Stomach (tissue), 19 donors: Measurements from ENCODE around the gene ARFGEF3. TPM values are rescaled to one million over a fixed set of nuclear protein-coding genes. Genes with fewer than 3 reads are reported as not detected.

Experiments used
- DNase-seq, 2 donors: peaks; one replicate each; pipeline versions ENCODE4 v3.0.0 to v3.0.0-alpha.2; 2013 to 2019
- H3K27ac ChIP-seq, 5 donors: fragments of 200-600 bp in 4 of 5; sonication (generic) in 4 of 5; one replicate each; pipeline ENCODE4 v1.5.1; 2013 to 2019; ENCODE audit warnings: mild to moderate bottlenecking in 1 of 5, moderate library complexity in 1 of 5
- H3K27me3 ChIP-seq, 3 donors: fragments of 200-600 bp; sonication (generic); one replicate each; pipeline ENCODE4 v1.5.1; 2017 to 2019; ENCODE audit warnings: mixed run types in 1 of 3
- H3K36me3 ChIP-seq, 4 donors: fragments of 200-600 bp; sonication (generic); 1 replicate in 3 of 4; 2 replicates in 1 of 4; pipeline ENCODE4 v1.5.1; 2016 to 2019
- H3K4me1 ChIP-seq, 4 donors: fragments of 200-600 bp; sonication (generic); one replicate each; pipeline ENCODE4 v1.5.1; 2016 to 2019
- H3K4me3 ChIP-seq, 4 donors: fragments of 200-600 bp; sonication (generic) in 3 of 4; one replicate each; pipeline ENCODE4 v1.5.1; 2016 to 2019; ENCODE audit warnings: mild to moderate bottlenecking in 1 of 4
- H3K9me3 ChIP-seq, 4 donors: fragments of 200-600 bp; sonication (generic); one replicate each; pipeline ENCODE4 v1.5.1; 2016 to 2019
- EP300 ChIP-seq: sonication (generic); formaldehyde crosslinking; IDR thresholded peaks from one replicate; pipeline ENCODE4 v1.6.1; 2017; ENCODE audit warnings: antibody characterized with exemption
- POLR2A ChIP-seq, 4 donors: fragments of 450-650 bp; IDR thresholded peaks; one replicate each; pipeline ENCODE4 v1.6.1; 2016; ENCODE audit warnings: antibody characterized with exemption in 4 of 4, control low read depth in 2 of 4, mild to moderate bottlenecking in 1 of 4, moderate library complexity in 1 of 4
- POLR2AphosphoS5 ChIP-seq, 3 donors: sonication (generic); formaldehyde crosslinking; IDR thresholded peaks; one replicate each; pipeline ENCODE4 v1.6.1; 2016; ENCODE audit warnings: antibody characterized with exemption in 3 of 3
- WGBS, 5 donors: extraction: QIAGEN DNeasy Blood & Tissue Kit in 3 of 5; methylation state at CpG; one replicate each; pipeline versions ENCODE4 v1.1.5 to v1.1.7; 2013 to 2018; 5-methylcytosine and 5-hydroxymethylcytosine counted together
- intact Hi-C: fragments of 100-400 bp; cut with DNase I; formaldehyde crosslinking; loops from one replicate; pipeline ENCODE4 v1.15.1; 2023; ENCODE audit warnings: low total_unique reads
- long read RNA-seq, 10 donors: transcript quantifications; one replicate each; lab custom pipeline, GENCODE V29; 2026
- polyA plus RNA-seq, 3 donors: library from polyadenylated mRNA; stranded (reverse); fragments of 200-250 nt; gene quantifications; one replicate each; pipeline ENCODE4 v1.2.3, GENCODE V29; 2013
- total RNA-seq, 5 donors: library from RNA; depleted of rRNA; stranded (reverse); fragments of >200 nt; gene quantifications; one replicate each; pipeline versions ENCODE4 v1.1.0 to v1.2.3, GENCODE V29; 2014 to 2016
- TF ChIP-seq, protein P1 (sequence below), 7 experiments: fragments of 450-650 bp in 4 of 7; fragments of 200-600 bp in 3 of 7; sonication (generic) in 3 of 7; IDR thresholded peaks; one replicate each; pipeline ENCODE4 v1.5.1; 2016 to 2019; ENCODE audit warnings: antibody characterized with exemption in 7 of 7, control low read depth in 2 of 7, mild to moderate bottlenecking in 1 of 7
- donor health status: healthy with polysubstance abuse.
- donor health status: Bipolar disorder and iron deficiency.
- donor health status: healthy.

ARFGEF3 gene, protein sequence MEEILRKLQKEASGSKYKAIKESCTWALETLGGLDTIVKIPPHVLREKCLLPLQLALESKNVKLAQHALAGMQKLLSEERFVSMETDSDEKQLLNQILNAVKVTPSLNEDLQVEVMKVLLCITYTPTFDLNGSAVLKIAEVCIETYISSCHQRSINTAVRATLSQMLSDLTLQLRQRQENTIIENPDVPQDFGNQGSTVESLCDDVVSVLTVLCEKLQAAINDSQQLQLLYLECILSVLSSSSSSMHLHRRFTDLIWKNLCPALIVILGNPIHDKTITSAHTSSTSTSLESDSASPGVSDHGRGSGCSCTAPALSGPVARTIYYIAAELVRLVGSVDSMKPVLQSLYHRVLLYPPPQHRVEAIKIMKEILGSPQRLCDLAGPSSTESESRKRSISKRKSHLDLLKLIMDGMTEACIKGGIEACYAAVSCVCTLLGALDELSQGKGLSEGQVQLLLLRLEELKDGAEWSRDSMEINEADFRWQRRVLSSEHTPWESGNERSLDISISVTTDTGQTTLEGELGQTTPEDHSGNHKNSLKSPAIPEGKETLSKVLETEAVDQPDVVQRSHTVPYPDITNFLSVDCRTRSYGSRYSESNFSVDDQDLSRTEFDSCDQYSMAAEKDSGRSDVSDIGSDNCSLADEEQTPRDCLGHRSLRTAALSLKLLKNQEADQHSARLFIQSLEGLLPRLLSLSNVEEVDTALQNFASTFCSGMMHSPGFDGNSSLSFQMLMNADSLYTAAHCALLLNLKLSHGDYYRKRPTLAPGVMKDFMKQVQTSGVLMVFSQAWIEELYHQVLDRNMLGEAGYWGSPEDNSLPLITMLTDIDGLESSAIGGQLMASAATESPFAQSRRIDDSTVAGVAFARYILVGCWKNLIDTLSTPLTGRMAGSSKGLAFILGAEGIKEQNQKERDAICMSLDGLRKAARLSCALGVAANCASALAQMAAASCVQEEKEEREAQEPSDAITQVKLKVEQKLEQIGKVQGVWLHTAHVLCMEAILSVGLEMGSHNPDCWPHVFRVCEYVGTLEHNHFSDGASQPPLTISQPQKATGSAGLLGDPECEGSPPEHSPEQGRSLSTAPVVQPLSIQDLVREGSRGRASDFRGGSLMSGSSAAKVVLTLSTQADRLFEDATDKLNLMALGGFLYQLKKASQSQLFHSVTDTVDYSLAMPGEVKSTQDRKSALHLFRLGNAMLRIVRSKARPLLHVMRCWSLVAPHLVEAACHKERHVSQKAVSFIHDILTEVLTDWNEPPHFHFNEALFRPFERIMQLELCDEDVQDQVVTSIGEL (N-terminal part only)
- total RNA-seq, result 10 to 100 TPM; 13.0 to 44.6 (median 32.1) TPM
- 1 to 10 TPM; 3.2 to 5.2 (median 4.3) TPM for polyA plus RNA-seq
- long read RNA-seq, donor 1, result 0 reads
- long read RNA-seq, donor 2, result 0 reads
- long read RNA-seq, donor 3, result 0 reads
- long read RNA-seq, donor 4, result 0 reads
- long read RNA-seq, donor 5, result 0 reads
- long read RNA-seq, donor 6, result 0 reads
- long read RNA-seq, donor 7, result 0 reads
- long read RNA-seq, donor 8, partial matches to known transcripts, result 8 of 8 reads
- long read RNA-seq, donor 8, other reads (novel, unspliced or antisense), result 0 of 8 reads
- long read RNA-seq, donor 9, partial matches to known transcripts, result 8 of 8 reads
- long read RNA-seq, donor 9, other reads (novel, unspliced or antisense), result 0 of 8 reads
- long read RNA-seq, donor 10, result 0 reads

DNA sequence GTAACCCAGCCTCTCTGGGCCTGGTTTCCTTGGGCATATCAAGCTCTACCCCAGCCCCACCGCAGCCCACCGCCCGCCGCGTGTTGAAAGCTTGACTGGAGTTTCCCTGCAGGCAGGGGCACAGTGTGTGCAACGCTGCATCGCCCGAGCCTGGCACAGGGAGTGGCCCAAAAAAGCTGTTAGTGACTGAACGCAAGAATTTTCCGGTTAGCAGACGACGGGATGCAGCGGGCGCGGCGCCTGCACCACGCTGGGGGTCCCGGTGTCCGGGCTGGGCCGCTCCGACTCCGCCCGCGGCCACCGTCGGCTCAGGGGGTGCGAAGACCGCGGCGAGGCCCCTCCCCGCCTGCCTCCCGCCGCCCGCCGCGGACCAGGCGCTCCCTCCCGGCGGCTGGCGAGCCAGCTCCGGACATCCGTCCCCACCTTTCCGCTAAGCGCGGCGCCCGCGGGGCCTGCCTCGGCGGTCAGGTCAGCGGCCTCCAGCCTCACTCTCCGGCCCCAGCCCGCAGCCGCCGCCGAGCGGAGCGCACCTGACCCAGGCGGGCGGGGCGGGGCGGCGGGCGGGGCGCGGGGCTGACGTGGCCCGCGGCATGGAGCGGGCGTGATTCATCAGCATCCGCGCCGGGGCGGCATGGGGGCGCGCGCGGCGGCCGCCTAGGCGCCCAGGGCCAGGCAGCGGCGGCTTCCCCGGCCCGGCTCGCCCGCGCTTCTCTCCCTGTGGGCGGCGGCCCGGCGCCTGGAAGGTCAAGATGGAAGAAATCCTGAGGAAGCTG, at the start of gene ARFGEF3:
Gene ARFGEF3, plus strand, starts transcription at position 602 of the 773 bp plus-strand sequence. Its CDS starts 148 bp downstream, at position 750.
- Histone ChIP-seq H3K36me3 (no peaks in the 10 kb centered on the region), H3K27ac (peak within 1 kb of the TSS; percentile 90 to 97 (median 90)), H3K4me3 (peak within 1 kb of the TSS; percentile 60 to 69 (median 64)), H3K27me3 (peaks cover 0 to 41% (median 20%) of the 10 kb centered on the region in 3 donors), H3K9me3 (no peaks in the 10 kb centered on the region), H3K4me1 (peaks cover 9 to 29% (median 18%) of the 10 kb centered on the region in 4 donors)
- DNase-seq, result peak; percentile 82 to 89
- intact Hi-C loops, result no loop called here
- 0 to 5% (median 1%) methylated on average over 12 to 93 of the region's 93 CpGs for WGBS, 5 donors
- TF ChIP-seq POLR2AphosphoS5 (IDR thresholded peaks at IDR 0.05), result peak in 2 of 3 donors; percentile 28 to 51
- TF ChIP-seq POLR2A (IDR thresholded peaks at IDR 0.05), result no peak

DNA sequence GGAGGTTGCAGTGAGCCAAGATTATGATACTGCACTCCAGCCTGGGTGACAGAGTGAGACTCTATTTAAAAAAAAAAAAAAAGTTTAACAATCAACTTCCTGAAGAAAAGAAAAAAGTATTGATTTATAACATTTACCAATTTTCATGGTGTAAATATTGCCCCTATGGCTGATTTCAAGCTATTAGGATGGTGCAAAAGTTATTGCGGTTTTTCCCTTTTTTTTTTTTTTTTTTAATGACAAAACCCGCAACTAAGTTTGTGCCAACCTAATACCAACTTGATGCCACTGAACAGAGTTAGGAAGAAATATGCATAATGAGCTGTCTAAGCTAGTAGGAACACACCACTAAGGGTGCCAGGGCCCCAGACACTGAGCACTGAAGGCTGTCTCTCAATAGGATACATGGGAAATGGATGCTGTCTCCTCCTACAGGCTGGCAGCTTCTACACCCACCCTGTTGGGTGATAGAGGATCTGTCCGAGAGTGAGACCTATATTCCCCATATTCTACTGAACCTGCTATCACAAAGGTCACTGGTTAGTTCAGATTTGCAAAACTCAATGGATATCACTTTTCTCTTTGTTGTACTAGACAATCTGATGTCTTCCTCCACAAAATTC, 48.0 kb upstream of the ARFGEF3 start:
- no peaks in the 10 kb centered on the region for H3K9me3 ChIP-seq
- DNase-seq, result no peak

DNA sequence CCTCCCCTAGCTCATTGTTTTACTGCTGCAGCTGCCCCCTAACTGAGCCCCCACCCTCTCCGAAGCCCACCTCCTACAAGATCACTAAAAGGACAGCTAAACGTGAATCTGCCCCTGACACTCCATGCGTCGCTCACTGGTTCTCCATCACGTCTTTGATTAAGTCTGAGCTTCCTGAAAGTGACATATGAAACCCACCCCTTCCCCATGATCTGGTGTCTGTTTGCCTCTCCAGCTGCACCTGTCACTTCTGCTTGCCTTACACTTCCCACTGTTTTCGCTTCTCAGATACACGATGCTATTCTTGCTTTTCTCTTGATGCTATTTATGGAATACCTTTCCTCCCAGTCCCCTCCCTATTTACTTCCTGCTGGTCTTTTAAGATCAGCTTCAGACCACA, 46.5 kb upstream of the ARFGEF3 start:
- no peak for DNase-seq
- peaks cover 0 to 6% (median 0%) of the 10 kb centered on the region in 3 donors for H3K27me3 ChIP-seq
- peaks cover 0 to 5% (median 0%) of the 10 kb centered on the region in 4 donors for H3K4me1 ChIP-seq
- no peaks in the 10 kb centered on the region for H3K9me3 ChIP-seq
- H3K36me3 ChIP-seq, result no peaks in the 10 kb centered on the region
- no peak for TF ChIP-seq POLR2A (IDR thresholded peaks at IDR 0.05)
- no peak for TF ChIP-seq EP300
- TF ChIP-seq, protein P1, sequence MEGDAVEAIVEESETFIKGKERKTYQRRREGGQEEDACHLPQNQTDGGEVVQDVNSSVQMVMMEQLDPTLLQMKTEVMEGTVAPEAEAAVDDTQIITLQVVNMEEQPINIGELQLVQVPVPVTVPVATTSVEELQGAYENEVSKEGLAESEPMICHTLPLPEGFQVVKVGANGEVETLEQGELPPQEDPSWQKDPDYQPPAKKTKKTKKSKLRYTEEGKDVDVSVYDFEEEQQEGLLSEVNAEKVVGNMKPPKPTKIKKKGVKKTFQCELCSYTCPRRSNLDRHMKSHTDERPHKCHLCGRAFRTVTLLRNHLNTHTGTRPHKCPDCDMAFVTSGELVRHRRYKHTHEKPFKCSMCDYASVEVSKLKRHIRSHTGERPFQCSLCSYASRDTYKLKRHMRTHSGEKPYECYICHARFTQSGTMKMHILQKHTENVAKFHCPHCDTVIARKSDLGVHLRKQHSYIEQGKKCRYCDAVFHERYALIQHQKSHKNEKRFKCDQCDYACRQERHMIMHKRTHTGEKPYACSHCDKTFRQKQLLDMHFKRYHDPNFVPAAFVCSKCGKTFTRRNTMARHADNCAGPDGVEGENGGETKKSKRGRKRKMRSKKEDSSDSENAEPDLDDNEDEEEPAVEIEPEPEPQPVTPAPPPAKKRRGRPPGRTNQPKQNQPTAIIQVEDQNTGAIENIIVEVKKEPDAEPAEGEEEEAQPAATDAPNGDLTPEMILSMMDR (IDR thresholded peaks at IDR 0.05), result no peak
- no peak for TF ChIP-seq POLR2AphosphoS5 (IDR thresholded peaks at IDR 0.05)
- H3K4me3 ChIP-seq, result no peak overlapping the region
- no peak overlapping the region for H3K27ac ChIP-seq
- WGBS, 5 donors, result 47 to 62% (median 59%) methylated on average over 7 of the region's 7 CpGs
- intact Hi-C loops, result loop anchor here (10.0 kb wide), 1 partner anchor 170 kb away; no protein-coding TSS in a partner anchor

More for the DNA sequence above, 48.0 kb upstream of the ARFGEF3 start:
- 63 to 90% (median 77%) methylated on average over 3 of the region's 3 CpGs for WGBS, 5 donors
- TF ChIP-seq, protein P1 (IDR thresholded peaks at IDR 0.05), result no peak
- H3K4me1 ChIP-seq, result peaks cover 0 to 12% (median 2%) of the 10 kb centered on the region in 4 donors
- no peaks in the 10 kb centered on the region for H3K36me3 ChIP-seq
- H3K4me3 ChIP-seq, result no peak overlapping the region
- no peak overlapping the region for H3K27ac ChIP-seq
- peaks cover 0 to 6% (median 0%) of the 10 kb centered on the region in 3 donors for H3K27me3 ChIP-seq
- intact Hi-C loops, result loop anchor here (5.0 to 10.0 kb wide), 2 partner anchors 111 to 171 kb away; no protein-coding TSS in a partner anchor
